ENCODE measurements around the gene UFSP1. TPM values are rescaled to one million over a fixed set of nuclear protein-coding genes. Genes with fewer than 3 reads are reported as not detected.

UFSP1 gene
- total RNA-seq, 1 experiment from 2014 or later = 11.8 TPM

- DNase-seq (ENCODE audit: low read depth) = no peak
- in situ Hi-C loops (cut with HindIII; ENCODE audit: low pct_unique_long_range_greater_than_20kb, low sequenced_read_pairs) = no loop called here
Observed at GRCh38 chr7:100886142-100886935, 3.2 kb downstream of the UFSP1 start.

DNA sequence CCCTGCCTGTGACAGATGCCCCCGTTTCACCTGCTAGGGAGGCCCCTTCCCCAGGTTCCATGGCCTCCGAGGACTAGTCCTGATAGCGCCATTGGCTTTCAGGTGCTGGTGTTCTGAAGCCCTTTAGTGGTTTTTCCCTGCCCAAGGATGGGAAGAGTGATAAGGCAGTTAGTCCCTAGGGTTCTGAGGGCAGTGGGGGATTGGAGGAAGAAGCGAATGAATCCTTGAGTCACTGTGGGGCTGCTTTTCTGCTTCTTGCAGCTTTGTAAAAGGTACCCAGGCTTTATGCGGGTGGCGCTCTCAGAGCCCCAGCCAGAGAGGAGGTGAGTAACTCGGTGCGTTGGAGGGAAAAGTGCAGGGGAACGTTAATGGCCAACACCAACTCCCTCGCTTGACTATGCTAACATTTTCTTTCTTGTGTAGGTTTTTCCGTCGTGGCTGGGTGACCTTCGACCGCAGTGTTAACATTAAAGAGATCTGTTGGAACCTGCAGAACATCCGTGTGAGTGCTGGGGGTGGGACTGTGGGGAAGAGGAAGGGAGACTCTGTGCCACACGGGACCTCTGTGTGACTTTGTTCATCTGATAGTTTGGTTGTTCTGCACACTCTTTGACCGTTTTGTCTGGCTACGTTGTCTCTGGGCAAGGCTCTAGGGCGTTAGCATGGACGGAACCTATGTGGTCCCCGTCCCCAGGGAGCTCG is 3.9 kb downstream of the UFSP1 start:
- in situ Hi-C loops (cut with HindIII; ENCODE audit: low pct_unique_long_range_greater_than_20kb, low sequenced_read_pairs) = no loop called here

GRCh38 chr7:100884736-100885439 is 4.6 kb downstream of the UFSP1 start:
- DNase-seq (ENCODE audit: low read depth) = no peak
- in situ Hi-C loops (cut with HindIII; ENCODE audit: low pct_unique_long_range_greater_than_20kb, low sequenced_read_pairs) = no loop called here

More for the DNA sequence above, 3.9 kb downstream of the UFSP1 start:
- no peak for DNase-seq (ENCODE audit: low read depth)

- no peak for DNase-seq (ENCODE audit: low read depth)
- in situ Hi-C loops (cut with HindIII; ENCODE audit: low pct_unique_long_range_greater_than_20kb, low sequenced_read_pairs) = no loop called here
Observed at GRCh38 chr7:100882785-100883526, 6.6 kb downstream of the UFSP1 start.

GRCh38 chr7:100882201-100882600 is 7.3 kb downstream of the UFSP1 start:
- no peak for DNase-seq (ENCODE audit: low read depth)
- in situ Hi-C loops (cut with HindIII; ENCODE audit: low pct_unique_long_range_greater_than_20kb, low sequenced_read_pairs) = no loop called here

GRCh38 chr7:100881136-100881535 is 8.4 kb downstream of the UFSP1 start:
- DNase-seq (ENCODE audit: low read depth) = no peak
- in situ Hi-C loops (cut with HindIII; ENCODE audit: low pct_unique_long_range_greater_than_20kb, low sequenced_read_pairs) = no loop called here

DNA sequence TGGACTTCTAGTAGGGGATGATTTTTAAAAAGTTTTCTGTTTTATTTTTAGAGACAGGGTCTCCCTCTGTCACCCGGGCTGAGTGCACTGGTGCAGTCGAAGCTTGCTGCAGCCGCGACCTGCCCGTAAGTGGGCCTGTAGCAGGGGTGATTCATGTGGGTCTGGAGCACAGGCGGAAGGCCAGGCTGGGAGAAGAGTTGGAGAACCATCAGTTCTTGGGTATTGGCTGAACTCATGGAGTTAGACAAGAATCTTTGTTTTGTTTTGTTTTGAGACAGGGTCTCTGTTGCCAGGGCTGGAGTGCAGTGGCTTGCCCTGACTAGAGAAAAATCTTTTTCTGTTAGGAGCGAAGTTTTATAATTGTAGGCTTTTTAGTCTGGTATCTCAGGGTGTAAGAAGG is 8.9 kb downstream of the UFSP1 start:
- DNase-seq (ENCODE audit: low read depth) = no peak
- in situ Hi-C loops (cut with HindIII; ENCODE audit: low pct_unique_long_range_greater_than_20kb, low sequenced_read_pairs) = no loop called here

- in situ Hi-C loops (cut with HindIII; ENCODE audit: low pct_unique_long_range_greater_than_20kb, low sequenced_read_pairs) = no loop called here
- DNase-seq (ENCODE audit: low read depth) = no peak
Observed at GRCh38 chr7:100879685-100880261, 9.7 kb downstream of the UFSP1 start.

DNA sequence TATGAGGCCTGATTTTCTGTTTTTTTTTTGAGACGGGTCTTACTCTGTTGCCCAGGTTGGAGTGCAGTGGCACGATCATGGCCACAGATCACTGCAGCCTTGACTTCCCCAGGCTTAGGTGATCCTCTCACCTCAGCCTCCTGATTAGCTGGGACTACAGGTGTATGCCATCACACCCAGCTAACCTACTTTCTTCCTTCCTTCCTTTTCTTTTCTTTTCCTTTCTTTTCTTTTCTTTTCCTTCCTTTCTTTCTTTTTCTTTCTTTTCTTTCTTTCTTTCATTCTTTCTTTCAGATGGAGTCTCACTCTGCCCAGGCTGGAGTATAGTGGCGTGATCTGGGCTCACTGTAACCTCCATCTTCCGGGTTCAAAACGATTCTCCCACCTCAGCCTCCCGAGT is 10.8 kb downstream of the UFSP1 start:
- in situ Hi-C loops (cut with HindIII; ENCODE audit: low pct_unique_long_range_greater_than_20kb, low sequenced_read_pairs) = no loop called here
- DNase-seq (ENCODE audit: low read depth) = no peak

- in situ Hi-C loops (cut with HindIII; ENCODE audit: low pct_unique_long_range_greater_than_20kb, low sequenced_read_pairs) = no loop called here
Observed at GRCh38 chr7:100878013-100878412, 11.5 kb downstream of the UFSP1 start.

GRCh38 chr7:100875356-100875751 is 14.2 kb downstream of the UFSP1 start:
- no peak for DNase-seq (ENCODE audit: low read depth)
- in situ Hi-C loops (cut with HindIII; ENCODE audit: low pct_unique_long_range_greater_than_20kb, low sequenced_read_pairs) = no loop called here

More at GRCh38 chr7:100878013-100878412, 11.5 kb downstream of the UFSP1 start:
- DNase-seq (ENCODE audit: low read depth) = no peak

GRCh38 chr7:100874577-100875355 is 14.7 kb downstream of the UFSP1 start, which contains the start of gene SRRT:
Gene SRRT (plus strand): TSS chr7:100875103. CDS start chr7:100875591, 488 bp downstream.
- in situ Hi-C loops (cut with HindIII; ENCODE audit: low pct_unique_long_range_greater_than_20kb, low sequenced_read_pairs) = no loop called here

GRCh38 chr7:100874300-100874576 is 15.3 kb downstream of the UFSP1 start:
- in situ Hi-C loops (cut with HindIII; ENCODE audit: low pct_unique_long_range_greater_than_20kb, low sequenced_read_pairs) = no loop called here

More at GRCh38 chr7:100874577-100875355, 14.7 kb downstream of the UFSP1 start, which contains the start of gene SRRT:
- DNase-seq (ENCODE audit: low read depth) = peak; percentile 95

GRCh38 chr7:100873599-100874299 is 15.8 kb downstream of the UFSP1 start:
- in situ Hi-C loops (cut with HindIII; ENCODE audit: low pct_unique_long_range_greater_than_20kb, low sequenced_read_pairs) = no loop called here
- DNase-seq (ENCODE audit: low read depth) = no peak

More at GRCh38 chr7:100874300-100874576, 15.3 kb downstream of the UFSP1 start:
- no peak for DNase-seq (ENCODE audit: low read depth)

DNA sequence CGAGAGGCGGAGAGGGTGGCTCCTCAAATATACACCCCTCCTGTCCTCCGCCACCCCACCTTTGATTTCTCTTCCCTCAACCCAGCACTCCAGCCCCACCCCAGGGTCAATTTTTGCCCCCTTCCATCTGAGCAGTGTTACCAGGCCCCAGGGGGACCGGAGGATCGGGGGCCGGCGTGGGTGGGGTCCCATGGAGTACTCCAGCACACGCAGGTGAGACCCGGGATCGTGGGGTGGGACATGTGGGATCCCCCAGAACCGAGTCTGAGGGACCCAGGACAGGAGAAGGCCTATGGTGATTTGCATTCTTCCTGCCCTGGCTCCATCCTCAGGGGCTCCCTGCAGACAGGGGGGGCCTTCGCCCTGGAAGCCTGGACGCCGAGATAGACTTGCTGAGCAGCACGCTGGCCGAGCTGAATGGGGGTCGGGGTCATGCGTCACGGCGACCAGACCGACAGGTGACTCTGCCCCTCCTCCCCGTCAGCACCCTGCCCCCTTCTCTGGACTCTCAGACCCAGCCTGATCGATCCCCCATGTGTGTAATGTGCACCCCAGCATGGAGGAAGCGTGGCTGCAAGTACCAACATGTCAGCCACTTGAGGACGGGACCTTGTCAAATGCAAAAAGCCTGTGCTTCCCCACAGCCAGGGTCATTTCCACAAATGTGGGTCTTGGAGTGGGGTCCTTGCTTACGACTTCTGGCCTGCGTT is 21.6 kb downstream of the UFSP1 start:
- in situ Hi-C loops (cut with HindIII; ENCODE audit: low pct_unique_long_range_greater_than_20kb, low sequenced_read_pairs) = no loop called here
- DNase-seq (ENCODE audit: low read depth) = no peak

- in situ Hi-C loops (cut with HindIII; ENCODE audit: low pct_unique_long_range_greater_than_20kb, low sequenced_read_pairs) = no loop called here
- DNase-seq (ENCODE audit: low read depth) = peak; percentile 88
Observed at GRCh38 chr7:100867040-100867775, 22.3 kb downstream of the UFSP1 start, which contains the start of gene TRIP6. Gene TRIP6 (plus strand): TSS chr7:100867387. CDS start chr7:100867498, 111 bp downstream.
